Measurements from ENCODE around the gene C17orf107. TPM values are rescaled to one million over a fixed set of nuclear protein-coding genes. Genes with fewer than 3 reads are reported as not detected.

The C17orf107 gene
- total and polyA plus RNA-seq, 4 experiments from 2014 or later = 0.50 to 5.0 (median 2.5) TPM

DNA sequence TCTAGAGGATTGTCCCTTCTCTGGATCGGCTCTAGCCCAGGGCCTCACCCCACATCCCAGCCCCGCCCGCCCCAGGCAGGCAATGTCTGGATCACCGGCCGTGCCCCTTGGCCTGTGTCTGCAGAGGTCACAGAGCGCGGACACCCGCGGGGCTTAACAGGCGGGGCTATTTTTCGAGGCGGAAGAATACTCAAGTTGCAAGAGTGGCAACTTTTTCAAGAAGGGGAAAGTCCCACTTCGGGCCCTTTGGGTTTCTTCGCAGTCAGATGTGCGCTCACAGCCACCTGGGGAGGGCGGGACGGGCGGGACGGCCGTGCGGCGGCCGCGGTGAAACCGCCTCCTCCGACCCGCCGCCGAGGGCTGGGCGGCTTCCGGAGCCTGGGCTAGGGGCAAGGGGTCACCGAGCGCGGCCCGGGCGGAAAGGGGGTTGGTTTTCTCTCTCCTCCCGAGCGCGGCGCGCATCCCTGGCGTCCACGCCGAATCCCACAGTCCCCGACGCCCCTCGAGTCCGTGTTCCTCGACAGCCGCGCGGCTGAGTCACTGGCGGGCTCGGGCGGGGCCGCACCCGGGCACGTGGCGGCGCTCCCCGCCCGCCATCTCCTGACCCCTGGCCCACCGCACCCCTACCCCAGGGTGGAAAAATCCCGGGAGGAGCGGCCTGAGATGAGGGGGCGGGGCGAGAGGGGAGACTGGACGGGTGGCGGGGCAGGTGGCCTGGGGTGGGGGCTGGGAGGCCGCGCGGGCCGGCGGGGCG is 50.2 kb downstream of the C17orf107 start:
- Mint-ChIP-seq H3K9me3 (peaks cover 0 to 2% (median 0%) of the 10 kb centered on the region in 8 donors), H3K27ac (peak overlapping the region; percentile 84 to 95 (median 91)), H3K36me3 (peaks cover 25 to 35% of the 10 kb centered on the region in 2 donors), H3K27me3 (no peaks in the 10 kb centered on the region), H3K4me3 (peak overlapping the region; percentile 85 to 100 (median 99)), H3K4me1 (peaks cover 20 to 61% (median 34%) of the 10 kb centered on the region in 4 donors)
- H3K27ac ChIP-seq (ENCODE audit: low read depth, low read length) = peak overlapping the region; percentile 94
- H3K9me3 ChIP-seq (ENCODE audit: control insufficient read depth in 1 of 2, low read length in 2 of 2) = no peaks in the 10 kb centered on the region
- H3K4me3 ChIP-seq (ENCODE audit: low read length in 2 of 2) = peak overlapping the region in 1 of 2 donors; percentile 94
- ChIA-PET CTCF (ENCODE audit: partially characterized antibody) (interaction anchor here (0.9 to 2.9 kb wide), 3 partner anchors 16 to 18 kb away, joined by 3 to 15 read pairs (median 5); partner anchors contain the start of gene SPAG7), POLR2A (ENCODE audit: partially characterized antibody) (interaction anchor here (0.7 to 25.3 kb wide), 16 partner anchors 10 to 164 kb away, joined by 3 to 973 read pairs (median 6); partner anchors contain the start of genes CAMTA2, CHRNE, GP1BA and INCA1)
- H3K36me3 ChIP-seq (ENCODE audit: insufficient read depth, low read length) = peaks cover 27% of the 10 kb centered on the region
- peaks cover 37% of the 10 kb centered on the region for H3K4me1 ChIP-seq (ENCODE audit: insufficient read depth, low read length)
- H3K27me3 ChIP-seq (ENCODE audit: insufficient read depth, low read length) = no peaks in the 10 kb centered on the region
- intact Hi-C loops (cut with micrococcal nuclease) = loop anchor here (1.0 to 2.0 kb wide), 2 partner anchors 18 to 239 kb away; partner anchors contain the start of genes ARRB2 and SPAG7
- DNase-seq = peak; percentile 81 to 89 (median 82)

DNA sequence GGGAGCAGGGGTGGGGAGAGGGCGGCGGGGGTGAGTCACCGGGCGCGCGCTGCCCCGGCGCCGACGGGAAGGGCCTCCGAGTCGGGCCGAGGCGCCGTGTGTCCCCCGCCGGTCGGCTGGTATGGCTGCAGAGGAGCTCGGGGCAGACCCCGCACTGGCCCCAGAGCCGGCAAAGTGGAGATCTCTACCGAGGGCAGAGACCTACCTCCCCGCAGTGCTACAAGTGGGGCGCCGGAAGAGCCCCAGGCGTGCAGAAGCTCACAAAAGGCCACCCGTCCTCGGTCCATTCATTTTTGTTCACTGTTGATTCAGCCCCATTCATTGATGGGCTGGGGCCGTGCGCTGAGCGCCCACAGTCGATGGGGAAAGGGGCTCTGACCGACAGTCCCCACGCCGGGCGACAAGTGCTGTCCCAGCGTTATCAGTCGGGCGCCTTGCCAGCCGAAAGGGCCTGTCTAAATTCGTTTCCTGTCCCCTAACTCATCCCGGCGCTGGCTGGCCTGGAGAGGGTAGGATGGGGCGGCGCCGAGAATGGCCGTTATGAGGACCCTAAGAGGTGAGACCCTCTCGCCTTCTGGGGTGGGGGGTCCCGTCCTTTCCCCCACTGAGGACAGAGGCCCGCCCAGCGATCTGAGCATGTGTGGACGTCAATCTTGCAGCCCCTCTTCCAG is 50.9 kb downstream of the C17orf107 start:
- no peaks in the 10 kb centered on the region for H3K27me3 Mint-ChIP-seq
- intact Hi-C loops (cut with micrococcal nuclease) = no loop called here
- H3K4me3 Mint-ChIP-seq = peak overlapping the region; percentile 80 to 87 (median 83)
- peak overlapping the region in 1 of 2 donors; percentile 94 for H3K4me3 ChIP-seq (ENCODE audit: low read length in 2 of 2)
- H3K27ac Mint-ChIP-seq = peak overlapping the region; percentile 84 to 93 (median 91)
- peaks cover 13 to 54% (median 27%) of the 10 kb centered on the region in 4 donors for H3K4me1 Mint-ChIP-seq
- H3K27me3 ChIP-seq (ENCODE audit: insufficient read depth, low read length) = no peaks in the 10 kb centered on the region
- peaks cover 21% of the 10 kb centered on the region for H3K36me3 ChIP-seq (ENCODE audit: insufficient read depth, low read length)
- ChIA-PET CTCF (ENCODE audit: partially characterized antibody) (interaction anchor here (0.9 to 3.1 kb wide), 5 partner anchors 13 to 41 kb away, joined by 3 to 11 read pairs (median 8); partner anchors contain the start of gene SPAG7), POLR2A (ENCODE audit: partially characterized antibody) (interaction anchor here (0.9 to 25.3 kb wide), 6 partner anchors 11 to 807 kb away, joined by 4 to 973 read pairs (median 6); partner anchors contain the start of genes CAMTA2, CYB5D2, INCA1 and KIF1C)
- no peaks in the 10 kb centered on the region for H3K9me3 ChIP-seq (ENCODE audit: control insufficient read depth in 1 of 2, low read length in 2 of 2)
- peak overlapping the region; percentile 94 for H3K27ac ChIP-seq (ENCODE audit: low read depth, low read length)
- H3K4me1 ChIP-seq (ENCODE audit: insufficient read depth, low read length) = peaks cover 30% of the 10 kb centered on the region
- peak in 2 of 5 donors; percentile 35 for DNase-seq
- H3K9me3 Mint-ChIP-seq = peaks cover 0 to 2% (median 0%) of the 10 kb centered on the region in 8 donors
- H3K36me3 Mint-ChIP-seq = peaks cover 20 to 27% of the 10 kb centered on the region in 2 donors

DNA sequence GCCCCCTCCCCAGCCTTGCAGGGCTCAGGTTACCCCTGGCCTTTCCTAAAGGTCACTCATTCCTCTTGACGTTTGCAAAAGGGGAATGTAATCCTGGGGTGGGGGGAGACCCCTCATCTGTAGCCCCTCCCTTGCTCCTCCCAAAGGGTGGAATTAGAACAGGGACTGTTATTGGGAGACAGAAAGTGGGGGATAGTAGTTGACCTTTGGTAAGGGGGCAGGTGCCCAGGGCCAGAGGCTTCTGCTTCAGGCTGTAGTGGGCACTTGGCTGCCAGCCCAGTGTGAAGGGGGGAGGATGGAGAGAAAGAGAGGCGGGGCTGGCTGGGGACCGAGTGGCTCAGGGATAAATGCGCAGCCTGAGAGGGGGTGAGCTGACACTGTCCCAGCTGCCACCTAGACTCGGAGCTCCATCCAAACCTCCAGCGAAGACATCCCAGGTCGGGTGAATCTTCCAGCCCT is 51.4 kb downstream of the C17orf107 start, which contains the start of gene ENO3:
Gene ENO3, plus strand, starts transcription at position 374 of the 459 bp plus-strand sequence. CDS start 711 bp downstream, outside the sequence.
- Histone ChIP-seq H3K4me1 (ENCODE audit: insufficient read depth, low read length) (peaks cover 24% of the 10 kb centered on the region), H3K27me3 (ENCODE audit: insufficient read depth, low read length) (no peaks in the 10 kb centered on the region), H3K36me3 (ENCODE audit: insufficient read depth, low read length) (peaks cover 15% of the 10 kb centered on the region), H3K27ac (ENCODE audit: low read depth, low read length) (peak within 1 kb of the TSS; percentile 94), H3K9me3 (ENCODE audit: control insufficient read depth in 1 of 2, low read length in 2 of 2) (no peaks in the 10 kb centered on the region), H3K4me3 (ENCODE audit: low read length in 2 of 2) (peak within 1 kb of the TSS in 1 of 2 donors; percentile 94)
- POLR2A ChIA-PET (ENCODE audit: partially characterized antibody) = interaction anchor here (0.9 to 25.3 kb wide), 6 partner anchors 11 to 807 kb away, joined by 4 to 973 read pairs (median 6); partner anchors contain the start of genes CAMTA2, CYB5D2, INCA1 and KIF1C
- peak within 1 kb of the TSS; percentile 80 to 87 (median 83) for H3K4me3 Mint-ChIP-seq
- DNase-seq = no peak
- H3K27ac Mint-ChIP-seq = peak within 1 kb of the TSS; percentile 84 to 93 (median 91)
- H3K9me3 Mint-ChIP-seq = peaks cover 0 to 2% (median 0%) of the 10 kb centered on the region in 8 donors
- peaks cover 7 to 48% (median 22%) of the 10 kb centered on the region in 4 donors for H3K4me1 Mint-ChIP-seq
- CTCF ChIA-PET (ENCODE audit: partially characterized antibody) = interaction anchor here (1.0 to 3.1 kb wide), 5 partner anchors 10 to 41 kb away, joined by 3 to 11 read pairs (median 8); partner anchors contain the start of genes RNF167 and SPAG7
- peaks cover 15 to 22% of the 10 kb centered on the region in 2 donors for H3K36me3 Mint-ChIP-seq
- no peaks in the 10 kb centered on the region for H3K27me3 Mint-ChIP-seq
- intact Hi-C loops (cut with micrococcal nuclease) = no loop called here

DNA sequence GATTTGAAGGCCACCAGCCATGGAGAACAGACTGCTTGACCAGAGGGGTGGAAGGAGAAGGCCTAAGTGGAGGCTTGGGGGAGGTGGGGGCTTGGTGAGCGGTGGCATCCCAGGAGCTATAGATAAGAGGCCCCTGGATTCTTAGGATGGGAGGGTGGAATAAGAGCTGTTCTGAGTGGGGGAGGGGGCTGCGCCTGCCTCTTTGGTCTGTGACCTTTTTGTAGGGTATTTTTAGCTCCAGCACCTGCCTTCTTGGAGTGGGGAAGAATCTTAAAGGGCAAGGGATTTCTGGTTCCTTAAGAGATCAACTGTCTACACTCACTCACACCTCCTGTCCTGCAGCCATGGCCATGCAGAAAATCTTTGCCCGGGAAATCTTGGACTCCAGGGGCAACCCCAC is 52.1 kb downstream of the C17orf107 start:
- peaks cover 6 to 45% (median 20%) of the 10 kb centered on the region in 4 donors for H3K4me1 Mint-ChIP-seq
- ChIA-PET POLR2A (ENCODE audit: partially characterized antibody) (interaction anchor here (8.0 to 25.3 kb wide), 2 partner anchors 12 to 17 kb away, joined by 215 to 973 read pairs; partner anchors contain the start of genes RNF167, SLC25A11 and SPAG7), CTCF (ENCODE audit: partially characterized antibody) (interaction anchor here (0.6 to 3.1 kb wide), 6 partner anchors 11 to 84 kb away, joined by 3 to 11 read pairs (median 6); partner anchors contain the start of genes RNF167 and SPAG7)
- H3K27ac Mint-ChIP-seq = peak overlapping the region in 4 of 7 donors; percentile 37 to 92 (median 56)
- H3K9me3 ChIP-seq (ENCODE audit: control insufficient read depth in 1 of 2, low read length in 2 of 2) = no peaks in the 10 kb centered on the region
- peak overlapping the region in 7 of 8 donors; percentile 3 to 84 (median 20) for H3K4me3 Mint-ChIP-seq
- H3K4me3 ChIP-seq (ENCODE audit: low read length in 2 of 2) = no peak overlapping the region
- H3K36me3 Mint-ChIP-seq = peaks cover 9 to 16% of the 10 kb centered on the region in 2 donors
- peaks cover 0 to 2% (median 0%) of the 10 kb centered on the region in 8 donors for H3K9me3 Mint-ChIP-seq
- H3K4me1 ChIP-seq (ENCODE audit: insufficient read depth, low read length) = peaks cover 17% of the 10 kb centered on the region
- no peak for DNase-seq
- H3K27ac ChIP-seq (ENCODE audit: low read depth, low read length) = no peak overlapping the region
- intact Hi-C loops (cut with micrococcal nuclease) = no loop called here
- H3K36me3 ChIP-seq (ENCODE audit: insufficient read depth, low read length) = peaks cover 10% of the 10 kb centered on the region
- H3K27me3 Mint-ChIP-seq = no peaks in the 10 kb centered on the region
- no peaks in the 10 kb centered on the region for H3K27me3 ChIP-seq (ENCODE audit: insufficient read depth, low read length)

Other genes starting within 250 kb of the C17orf107 start
- 10 to 100 TPM; 78.0 to 81.8 TPM for gene PELP1, start 195.4 kb upstream of the C17orf107 start, total RNA-seq
- gene PELP1, start 195.4 kb upstream of the C17orf107 start, polyA plus RNA-seq = 10 to 100 TPM in 1 of 2 donors, 1 to 10 TPM in 1; 6.0 to 11.1 TPM
- 100 to 1,000 TPM; 340 to 341 TPM for gene ARRB2, start 188.9 kb upstream of the C17orf107 start, total RNA-seq
- gene ARRB2, start 188.9 kb upstream of the C17orf107 start, polyA plus RNA-seq = 10 to 100 TPM; 54.5 to 56.7 TPM
- gene MED11, start 168.1 kb upstream of the C17orf107 start, total RNA-seq = 10 to 100 TPM; 31.7 to 35.4 TPM
- gene MED11, start 168.1 kb upstream of the C17orf107 start, polyA plus RNA-seq = 10 to 100 TPM; 37.5 to 54.0 TPM
- under 1 TPM; 0.41 to 0.44 TPM for gene ZMYND15, start 159.7 kb upstream of the C17orf107 start, total RNA-seq
- gene ZMYND15, start 159.7 kb upstream of the C17orf107 start, polyA plus RNA-seq = under 1 TPM in 1 of 2 donors, not detected in 1; 0.15 TPM
- 1 to 10 TPM; 3.2 to 3.4 TPM for gene CXCL16, start 159.6 kb upstream of the C17orf107 start, total RNA-seq
- 1 to 10 TPM; 1.8 to 3.8 TPM for gene CXCL16, start 159.6 kb upstream of the C17orf107 start, polyA plus RNA-seq
- gene TM4SF5, start 127.7 kb upstream of the C17orf107 start, total RNA-seq = not detected
- gene TM4SF5, start 127.7 kb upstream of the C17orf107 start, polyA plus RNA-seq = not detected
- gene VMO1, start 113.2 kb upstream of the C17orf107 start, total RNA-seq = under 1 TPM in 1 of 2 experiments, not detected in 1; 0.50 TPM
- not detected for gene VMO1, start 113.2 kb upstream of the C17orf107 start, polyA plus RNA-seq
- not detected for gene GLTPD2, start 110.6 kb upstream of the C17orf107 start, total RNA-seq
- not detected for gene GLTPD2, start 110.6 kb upstream of the C17orf107 start, polyA plus RNA-seq
- 10 to 100 TPM; 44.4 to 46.4 TPM for gene PSMB6, start 103.4 kb upstream of the C17orf107 start, total RNA-seq
- 100 to 1,000 TPM; 235 to 462 TPM for gene PSMB6, start 103.4 kb upstream of the C17orf107 start, polyA plus RNA-seq
- 10 to 100 TPM; 30.8 to 37.5 TPM for gene PLD2, start 92.4 kb upstream of the C17orf107 start, total RNA-seq
- gene PLD2, start 92.4 kb upstream of the C17orf107 start, polyA plus RNA-seq = 1 to 10 TPM; 1.9 to 5.0 TPM
- 100 to 1,000 TPM; 134 to 139 TPM for gene MINK1, start 66.2 kb upstream of the C17orf107 start, total RNA-seq
- 10 to 100 TPM in 1 of 2 donors, 1 to 10 TPM in 1; 4.3 to 43.6 TPM for gene MINK1, start 66.2 kb upstream of the C17orf107 start, polyA plus RNA-seq
- gene CHRNE, start 3.6 kb downstream of the C17orf107 start, total RNA-seq = 1 to 10 TPM in 1 of 2 experiments, under 1 TPM in 1; 0.64 to 1.3 TPM
- gene CHRNE, start 3.6 kb downstream of the C17orf107 start, polyA plus RNA-seq = under 1 TPM; 0.08 to 0.21 TPM
- gene GP1BA, start 32.7 kb downstream of the C17orf107 start, total RNA-seq = not detected
- not detected for gene GP1BA, start 32.7 kb downstream of the C17orf107 start, polyA plus RNA-seq
- 10 to 100 TPM; 43.5 to 49.5 TPM for gene SLC25A11, start 40.5 kb downstream of the C17orf107 start, total RNA-seq
- 100 to 1,000 TPM in 1 of 2 donors, 10 to 100 TPM in 1; 55.1 to 101 TPM for gene SLC25A11, start 40.5 kb downstream of the C17orf107 start, polyA plus RNA-seq
- gene RNF167, start 40.7 kb downstream of the C17orf107 start, total RNA-seq = 100 to 1,000 TPM; 154 to 172 TPM
- gene RNF167, start 40.7 kb downstream of the C17orf107 start, polyA plus RNA-seq = 10 to 100 TPM; 52.4 to 61.5 TPM
- gene PFN1, start 49.0 kb downstream of the C17orf107 start, total RNA-seq = 100 to 1,000 TPM; 560 to 585 TPM
- gene PFN1, start 49.0 kb downstream of the C17orf107 start, polyA plus RNA-seq = 1,000 to 10,000 TPM; 2,226 to 2,605 TPM
- 10 to 100 TPM; 16.2 to 21.8 TPM for gene ENO3, start 51.6 kb downstream of the C17orf107 start, total RNA-seq
- 1 to 10 TPM; 1.5 to 2.4 TPM for gene ENO3, start 51.6 kb downstream of the C17orf107 start, polyA plus RNA-seq
- 10 to 100 TPM; 36.7 to 38.4 TPM for gene SPAG7, start 68.3 kb downstream of the C17orf107 start, total RNA-seq
- 100 to 1,000 TPM in 1 of 2 donors, 10 to 100 TPM in 1; 94.1 to 133 TPM for gene SPAG7, start 68.3 kb downstream of the C17orf107 start, polyA plus RNA-seq
- 10 to 100 TPM; 63.0 to 84.8 TPM for gene CAMTA2, start 88.1 kb downstream of the C17orf107 start, total RNA-seq
- gene CAMTA2, start 88.1 kb downstream of the C17orf107 start, polyA plus RNA-seq = 10 to 100 TPM in 1 of 2 donors, 1 to 10 TPM in 1; 4.6 to 25.4 TPM
- under 1 TPM; 0.36 to 0.67 TPM for gene INCA1, start 98.0 kb downstream of the C17orf107 start, total RNA-seq
- under 1 TPM; 0.26 to 0.71 TPM for gene INCA1, start 98.0 kb downstream of the C17orf107 start, polyA plus RNA-seq
- gene KIF1C, start 98.4 kb downstream of the C17orf107 start, total RNA-seq = 10 to 100 TPM; 29.8 to 36.9 TPM
- gene KIF1C, start 98.4 kb downstream of the C17orf107 start, polyA plus RNA-seq = 10 to 100 TPM in 1 of 2 donors, 1 to 10 TPM in 1; 1.8 to 10.8 TPM
- gene SLC52A1, start 135.9 kb downstream of the C17orf107 start, total RNA-seq = under 1 TPM; 0.53 to 0.58 TPM
- under 1 TPM; 0.20 to 0.29 TPM for gene SLC52A1, start 135.9 kb downstream of the C17orf107 start, polyA plus RNA-seq
- gene ZFP3, start 178.9 kb downstream of the C17orf107 start, total RNA-seq = 10 to 100 TPM; 12.0 to 13.0 TPM
- gene ZFP3, start 178.9 kb downstream of the C17orf107 start, polyA plus RNA-seq = 1 to 10 TPM in 1 of 2 donors, under 1 TPM in 1; 0.52 to 1.3 TPM
- gene ZNF232, start 212.3 kb downstream of the C17orf107 start, total RNA-seq = 10 to 100 TPM; 18.7 to 19.7 TPM
- 1 to 10 TPM; 2.8 to 9.8 TPM for gene ZNF232, start 212.3 kb downstream of the C17orf107 start, polyA plus RNA-seq
- gene USP6, start 216.5 kb downstream of the C17orf107 start, total RNA-seq = under 1 TPM in 1 of 2 experiments, not detected in 1; 0.14 TPM
- gene USP6, start 216.5 kb downstream of the C17orf107 start, polyA plus RNA-seq = under 1 TPM; 0.02 TPM